Upper lobe of left lung (tissue), 4 donors: ENCODE measurements around the gene HIRIP3.

Source experiments
- CTCF ChIP-seq, 6 experiments: fragments of 450-650 bp in 4 of 6; fragments of 200-600 bp in 2 of 6; sonication (generic) in 2 of 6; IDR thresholded peaks; one replicate each; pipeline ENCODE4 v1.5.1; 2016 to 2019; ENCODE audit warnings: antibody characterized with exemption in 6 of 6
- EP300 ChIP-seq, 4 donors: sonication (generic); formaldehyde crosslinking; IDR thresholded peaks; one replicate each; pipeline ENCODE4 v1.5.1; 2017; ENCODE audit warnings: antibody characterized with exemption in 4 of 4, control low read depth in 2 of 4
- POLR2A ChIP-seq, 4 donors: fragments of 450-650 bp; IDR thresholded peaks; one replicate each; pipeline ENCODE4 v1.5.1; 2016 to 2017; ENCODE audit warnings: antibody characterized with exemption in 4 of 4, mild to moderate bottlenecking in 2 of 4
- POLR2AphosphoS5 ChIP-seq, 2 donors: sonication (generic); formaldehyde crosslinking; IDR thresholded peaks; one replicate each; pipeline ENCODE4 v1.5.1; 2017; ENCODE audit warnings: antibody characterized with exemption in 2 of 2

DNA sequence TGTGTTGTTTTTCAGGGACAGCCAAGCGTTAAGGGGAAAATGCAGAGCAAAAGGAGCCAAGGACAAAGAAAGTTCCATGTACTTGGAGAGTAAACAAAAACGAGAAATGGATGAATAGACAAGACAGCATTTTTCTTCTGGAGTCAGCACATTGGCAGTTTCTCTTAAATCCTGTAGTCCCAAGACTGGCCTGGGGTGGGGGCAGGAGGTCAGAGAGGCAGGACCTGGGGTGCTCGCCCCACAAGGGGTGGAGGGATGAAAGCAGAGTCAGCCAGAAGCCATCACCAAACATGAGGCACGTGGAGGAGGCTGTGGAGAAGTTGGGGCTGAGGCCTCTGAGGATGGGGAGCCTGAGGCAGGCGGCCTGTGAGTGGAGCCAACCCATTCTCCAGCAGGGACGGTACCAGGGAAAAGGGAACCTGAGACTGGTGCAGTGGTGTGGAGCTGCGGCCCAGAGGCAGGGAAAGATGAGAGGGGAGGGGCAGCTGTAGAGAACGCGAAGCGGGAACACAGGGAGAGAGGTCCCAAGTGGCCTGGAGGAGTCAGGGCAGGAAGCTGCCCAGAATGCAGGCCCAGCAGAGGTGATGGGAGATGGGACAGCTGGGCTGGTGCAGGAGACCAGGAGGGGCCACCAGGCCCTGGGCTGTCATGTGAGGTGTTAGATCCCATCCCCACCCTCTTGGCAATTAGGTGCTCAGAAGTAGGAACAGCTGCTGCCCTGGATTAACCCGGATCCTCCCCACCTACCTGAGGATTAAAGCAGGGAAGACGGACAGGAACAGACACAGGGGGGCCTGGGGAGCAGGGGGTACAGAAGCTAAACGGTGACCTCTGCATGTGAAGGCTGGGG, 32.4 kb upstream of the HIRIP3 start:
- TF ChIP-seq EP300 (IDR thresholded peaks at IDR 0.05) (no peak), CTCF (IDR thresholded peaks at IDR 0.05) (no peak), POLR2A (IDR thresholded peaks at IDR 0.05) (no peak), POLR2AphosphoS5 (IDR thresholded peaks at IDR 0.05) (no peak)
